HepG2 (cell line): Measurements from ENCODE around the gene RNH1. TPM values are rescaled to one million over a fixed set of nuclear protein-coding genes. Genes with fewer than 3 reads are reported as not detected.
A peak's percentile ranks its signal among the peaks of the same experiment; 100 is the strongest.

ENCODE experiments used
- CTCF ChIP-seq: sonication (generic); formaldehyde crosslinking; IDR thresholded peaks from 2 replicates; pipeline ENCODE4 v1.5.0; 2020; ENCODE audit warnings: mild to moderate bottlenecking, missing genetic modification reagents, moderate library complexity
- E2F2 ChIP-seq: sonication (generic); formaldehyde crosslinking; IDR thresholded peaks from 2 replicates; pipeline ENCODE4 v1.4.0; 2020; ENCODE audit warnings: missing genetic modification reagents, borderline replicate concordance
- MXD1 ChIP-seq: sonication (generic); formaldehyde crosslinking; IDR thresholded peaks from 2 replicates; pipeline ENCODE4 v1.4.0; 2020; ENCODE audit warnings: mild to moderate bottlenecking, missing genetic modification reagents
- MYC ChIP-seq: sonication (generic); formaldehyde crosslinking; IDR thresholded peaks from 2 replicates; pipeline ENCODE4 v1.9.0; 2021; ENCODE audit warnings: missing genetic modification reagents, borderline replicate concordance
- PAX8 ChIP-seq: sonication (generic); formaldehyde crosslinking; IDR thresholded peaks from 2 replicates; pipeline ENCODE4 v1.8.0; 2022; ENCODE audit warnings: mild to moderate bottlenecking, missing genetic modification reagents, borderline replicate concordance
- SKIL ChIP-seq: sonication (generic); formaldehyde crosslinking; IDR thresholded peaks from 2 replicates; pipeline ENCODE4 v1.8.0; 2022; ENCODE audit warnings: missing genetic modification reagents, mild to moderate bottlenecking, moderate library complexity, borderline replicate concordance
- SNAPC4 ChIP-seq: sonication (generic); formaldehyde crosslinking; IDR thresholded peaks from 2 replicates; pipeline ENCODE4 v1.4.0; 2020; ENCODE audit warnings: mild to moderate bottlenecking, missing genetic modification reagents
- YEATS2 ChIP-seq: sonication (generic); formaldehyde crosslinking; IDR thresholded peaks from 2 replicates; pipeline ENCODE4 v1.4.0; 2020; ENCODE audit warnings: missing genetic modification reagents, borderline replicate concordance
- ZBTB7B ChIP-seq: sonication (generic); formaldehyde crosslinking; IDR thresholded peaks from 2 replicates; pipeline ENCODE4 v1.4.0; 2020; ENCODE audit warnings: missing genetic modification reagents
- ZC3H4 ChIP-seq: sonication (generic); formaldehyde crosslinking; IDR thresholded peaks from 2 replicates; pipeline ENCODE4 v1.4.0; 2020; ENCODE audit warnings: missing genetic modification reagents, borderline replicate concordance
- ZFP36 ChIP-seq: fragments of 150-350 bp; IDR thresholded peaks from 2 replicates; pipeline ENCODE4 v1.6.1; 2018; ENCODE audit warnings: borderline replicate concordance, low read length, low read depth; ENCODE audit not compliant: partially characterized antibody
- ZNF710 ChIP-seq: sonication (generic); formaldehyde crosslinking; IDR thresholded peaks from 2 replicates; pipeline ENCODE4 v1.5.0; 2020; ENCODE audit warnings: mild to moderate bottlenecking, missing genetic modification reagents, borderline replicate concordance
- polyA plus RNA-seq, 8 experiments: library from polyadenylated mRNA; depleted of rRNA in 3 of 8; stranded (reverse) in 7 of 8; unstranded in 1 of 8; fragments of >200 nt; fragmentation: Illumina TruSeq in 4 of 8; extraction: Trizol in 4 of 8; gene quantifications; 2 replicates each; pipeline versions ENCODE4 v1.2.1 to v1.2.3, GENCODE V29; 2011 to 2016; ENCODE audit warnings: low read depth in 4 of 8, missing spikeins in 1 of 8, mixed read lengths in 1 of 8; ENCODE audit not compliant: insufficient read depth in 1 of 8
- total RNA-seq, 5 experiments: library from RNA; depleted of rRNA; stranded (reverse); fragments of >200 nt; fragmentation: Illumina TruSeq; extraction: Trizol; gene quantifications; 2 replicates each; pipeline ENCODE4 v1.2.3, GENCODE V29; 2016; ENCODE audit warnings: low read depth in 1 of 5

RNH1 gene
- total and polyA plus RNA-seq, 2 of the 13 experiments (the other 11 are each of a cell fraction or from before 2014, with no cell fraction given) = 36.0 to 74.1 TPM

GRCh38 chr11:449889-450808, 56.9 kb downstream of the RNH1 start, which contains the start of gene PTDSS2 (continued):
- TF ChIP-seq E2F2 (CRISPR knock-in tag) (peak; percentile 95; the same call in 1 of the 2 replicates), CTCF (CRISPR knock-in tag) (peak; percentile 36; the same call in 1 of the 2 replicates), ZFP36 (no peak), ZC3H4 (CRISPR knock-in tag) (0 out of 2 replicates have a peak, but pooled peaks have one; percentile 60), ZNF710 (CRISPR knock-in tag) (peak; percentile 55; the same call in 1 of the 2 replicates), PAX8 (peak; percentile 64; the same call in 1 of the 2 replicates), YEATS2 (CRISPR knock-in tag) (peak; percentile 87), MYC (CRISPR knock-in tag) (peak; percentile 82), MXD1 (CRISPR knock-in tag) (peak; percentile 34; the same call in 1 of the 2 replicates), SKIL (CRISPR knock-in tag) (no peak), SNAPC4 (CRISPR knock-in tag) (peak; percentile 79; the same call in 1 of the 2 replicates), ZBTB7B (CRISPR knock-in tag) (peak; percentile 98)
